GM12865 (cell line): ENCODE measurements around the gene ZNF768.

Experiments
- DNase-seq: peaks from one replicate; pipeline ENCODE4 v3.0.0; 2010; ENCODE audit warnings: low read depth
- H3K4me3 ChIP-seq: 2 replicates; pipeline ENCODE4 v1.5.1; 2011; ENCODE audit warnings: mild to moderate bottlenecking, low read depth, low read length, control low read depth
- CTCF ChIP-seq: IDR thresholded peaks from 2 replicates; pipeline ENCODE4 v1.5.1; 2011; ENCODE audit warnings: low read length, control low read depth, low read depth, inconsistent platforms; ENCODE audit not compliant: insufficient read depth; ENCODE audit errors: missing control alignments

The ZNF768 gene

GRCh38 chr16:30494709-30495108 is 31.7 kb downstream of the ZNF768 start:
- TF ChIP-seq CTCF = no peak
- no peak overlapping the region for H3K4me3 ChIP-seq
- DNase-seq = no peak

GRCh38 chr16:30493941-30494488 is 32.4 kb downstream of the ZNF768 start:
- DNase-seq = no peak
- H3K4me3 ChIP-seq = no peak overlapping the region
- no peak for TF ChIP-seq CTCF

GRCh38 chr16:30491744-30492308 is 34.5 kb downstream of the ZNF768 start:
- DNase-seq = no peak
- no peak for TF ChIP-seq CTCF
- no peak overlapping the region for H3K4me3 ChIP-seq

GRCh38 chr16:30491229-30491628 is 35.1 kb downstream of the ZNF768 start:
- DNase-seq = no peak

GRCh38 chr16:30490210-30490609 is 36.2 kb downstream of the ZNF768 start:
- H3K4me3 ChIP-seq = no peak overlapping the region
- no peak for DNase-seq

More at GRCh38 chr16:30491229-30491628, 35.1 kb downstream of the ZNF768 start:
- H3K4me3 ChIP-seq = no peak overlapping the region
- no peak for TF ChIP-seq CTCF

GRCh38 chr16:30488764-30489605 is 37.4 kb downstream of the ZNF768 start:
- TF ChIP-seq CTCF = no peak
- no peak for DNase-seq
- no peak overlapping the region for H3K4me3 ChIP-seq

More at GRCh38 chr16:30490210-30490609, 36.2 kb downstream of the ZNF768 start:
- no peak for TF ChIP-seq CTCF
